GM18519 (cell line): ENCODE measurements around the gene KIAA1755.

Experiments
- ATAC-seq: cut with Tn5 transposase; IDR thresholded peaks from one replicate; pipeline ENCODE4 v1.9.1; 2021; ENCODE audit warnings: mild to moderate bottlenecking, moderate library complexity; ENCODE audit not compliant: unreplicated experiment, low FRiP score

Gene KIAA1755

DNA sequence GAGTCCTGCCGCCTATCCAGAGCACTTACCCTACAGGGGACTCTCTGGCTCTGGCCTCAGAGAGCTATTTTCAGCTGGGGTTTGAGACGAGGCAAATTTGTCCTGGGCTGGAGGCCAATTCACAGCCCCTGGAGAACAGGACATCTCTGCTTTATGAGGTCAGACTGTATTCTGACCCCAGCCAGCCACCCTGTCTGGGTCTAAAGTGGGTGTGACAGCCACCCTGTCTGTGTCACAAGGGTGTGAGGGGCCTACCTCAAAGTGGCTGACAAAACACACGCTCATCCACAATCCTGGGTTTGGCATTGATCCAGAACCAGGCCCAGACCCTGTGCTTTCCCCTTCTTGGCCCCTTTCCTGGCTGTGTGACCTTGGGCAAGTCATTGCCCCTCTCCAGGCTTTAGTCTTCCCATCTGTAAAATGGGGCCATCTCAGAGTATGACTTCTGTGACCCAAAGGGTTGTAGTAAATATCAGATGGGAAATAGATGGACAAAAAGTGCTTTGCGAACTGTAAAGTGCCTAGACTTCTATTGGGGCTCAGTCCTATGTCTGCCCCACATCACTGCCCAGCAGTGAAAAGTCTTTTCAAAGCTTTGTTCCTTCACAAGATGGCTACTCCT, 51.4 kb downstream of the KIAA1755 start:
- no peak for ATAC-seq

GRCh38 chr20:38208523-38208922, 52.0 kb downstream of the KIAA1755 start:
- ATAC-seq: no peak

DNA sequence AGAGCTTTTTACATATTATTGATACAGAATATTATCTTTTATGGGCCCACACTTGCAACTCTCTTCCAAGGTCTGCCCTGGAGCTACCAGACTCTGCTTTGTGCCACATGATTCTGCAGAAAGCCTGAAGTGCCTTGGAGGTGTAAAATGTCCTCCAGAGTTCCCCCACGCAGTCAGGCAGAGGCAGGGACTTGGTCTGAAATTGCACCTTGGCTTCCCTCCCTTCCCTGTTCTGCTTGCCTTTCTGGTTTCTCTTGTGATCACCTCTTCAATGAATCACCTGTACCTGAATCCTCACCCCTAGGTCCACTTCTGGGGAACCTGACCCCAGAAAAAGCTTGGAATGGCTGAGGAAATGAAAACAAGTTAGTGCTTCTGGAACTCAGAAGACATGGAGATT, 52.4 kb downstream of the KIAA1755 start:
- no peak for ATAC-seq

GRCh38 chr20:38207621-38208020, 52.9 kb downstream of the KIAA1755 start:
- no peak for ATAC-seq

DNA sequence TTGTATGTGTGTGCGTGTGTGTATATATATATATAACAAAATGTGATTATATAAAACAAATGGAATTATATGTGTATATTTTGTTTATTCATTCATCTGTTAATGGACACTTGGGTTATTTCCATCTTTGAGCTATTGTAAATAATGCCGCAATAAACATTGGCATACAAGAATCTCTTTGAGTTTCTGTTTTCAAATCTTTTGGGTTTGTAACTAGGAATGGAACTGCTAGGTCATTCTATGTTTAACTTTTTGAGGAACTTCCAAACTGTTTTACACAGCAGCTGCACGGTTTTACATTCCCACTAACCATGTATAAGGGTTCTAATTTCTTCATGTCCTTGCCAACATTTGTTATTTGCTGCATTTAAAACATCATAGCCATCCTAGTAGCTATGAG, 55.5 kb downstream of the KIAA1755 start:
- no peak for ATAC-seq

- ATAC-seq: no peak
These were observed 56.6 kb downstream of the KIAA1755 start for GRCh38 chr20:38203981-38204357.

DNA sequence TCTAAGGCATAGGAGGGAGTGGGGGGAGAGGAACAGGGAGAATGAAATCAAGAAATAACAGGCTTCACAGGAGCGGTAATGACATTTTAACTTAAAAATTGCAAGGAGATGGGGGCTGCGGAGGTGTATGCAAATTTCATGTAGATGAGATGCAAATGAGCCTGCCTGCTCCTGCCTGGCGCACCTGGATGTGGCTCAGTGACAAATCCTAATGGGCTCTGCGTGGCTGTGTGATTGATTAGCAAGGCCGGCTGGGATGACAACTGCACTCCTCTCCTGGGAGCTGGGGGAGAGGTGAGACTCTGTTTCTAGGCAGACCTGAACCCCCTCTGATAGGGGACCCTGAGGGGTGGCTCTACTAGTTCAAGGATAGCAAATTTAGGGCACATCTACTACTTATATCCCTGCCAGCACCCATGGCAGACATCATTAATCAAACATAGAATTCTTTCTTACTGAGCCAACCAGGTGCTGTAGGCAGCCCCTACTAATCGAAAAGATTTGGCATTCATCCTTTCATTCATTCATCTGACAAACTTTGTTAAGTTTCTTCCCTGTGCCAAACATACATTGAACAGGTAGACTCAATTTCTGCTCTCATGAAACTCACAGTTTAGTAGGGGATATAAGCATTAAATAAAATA, 57.1 kb downstream of the KIAA1755 start:
- ATAC-seq: no peak

DNA sequence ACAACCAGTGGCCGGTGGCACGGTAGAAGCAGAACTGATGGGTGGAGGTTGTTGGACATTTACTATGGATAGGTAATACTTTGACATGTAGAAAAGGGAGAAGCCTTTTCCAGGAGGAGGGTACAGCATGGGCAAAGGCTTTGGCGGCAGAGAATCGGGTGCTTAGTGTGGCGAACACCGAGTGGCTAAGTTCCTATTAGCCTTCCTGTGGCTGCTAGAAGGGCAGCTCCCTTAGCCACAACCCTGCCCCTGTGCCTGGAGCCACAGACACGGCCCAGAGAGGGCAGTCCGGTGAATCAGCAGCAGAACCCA, 57.6 kb downstream of the KIAA1755 start:
- no peak for ATAC-seq

DNA sequence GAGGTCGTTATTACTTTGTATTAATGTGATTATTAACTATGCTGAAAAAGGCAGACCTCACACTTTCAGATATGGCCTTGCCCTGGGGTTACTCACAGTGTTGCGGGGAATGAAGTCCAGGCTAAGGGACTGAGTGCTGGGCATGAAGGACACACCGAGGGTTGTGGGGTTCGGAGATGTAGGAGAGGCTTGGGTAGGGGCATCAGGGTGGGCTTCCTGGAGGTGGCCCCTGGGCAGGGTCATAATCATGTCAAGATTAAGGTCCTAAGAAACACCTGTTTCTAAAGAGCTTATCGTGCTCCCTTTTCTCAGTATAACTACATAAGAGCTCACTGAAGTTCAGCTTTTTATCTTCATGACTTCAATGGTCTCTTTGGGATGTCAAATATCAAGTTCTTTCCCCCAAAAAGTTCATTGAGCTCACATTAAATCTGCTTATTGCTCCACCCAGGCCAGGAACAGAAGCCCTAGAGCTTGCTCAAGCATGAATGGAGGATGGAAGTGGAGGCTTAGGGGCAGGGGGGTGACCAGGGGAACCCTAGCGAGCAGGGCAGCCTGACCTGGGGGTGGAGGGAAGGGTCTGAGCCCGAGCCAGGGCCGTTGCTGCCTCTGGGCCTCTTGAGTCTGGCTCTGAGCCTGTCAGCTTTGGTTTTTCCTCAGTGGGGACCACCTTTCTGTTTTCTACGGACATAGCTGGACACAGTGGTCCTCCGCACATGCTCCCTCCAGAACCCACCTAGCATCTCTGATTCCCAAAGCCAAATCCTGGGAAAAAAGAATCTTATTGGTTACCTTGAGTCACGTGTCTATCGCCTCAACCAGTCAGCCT, 58.2 kb downstream of the KIAA1755 start:
- ATAC-seq: no peak

DNA sequence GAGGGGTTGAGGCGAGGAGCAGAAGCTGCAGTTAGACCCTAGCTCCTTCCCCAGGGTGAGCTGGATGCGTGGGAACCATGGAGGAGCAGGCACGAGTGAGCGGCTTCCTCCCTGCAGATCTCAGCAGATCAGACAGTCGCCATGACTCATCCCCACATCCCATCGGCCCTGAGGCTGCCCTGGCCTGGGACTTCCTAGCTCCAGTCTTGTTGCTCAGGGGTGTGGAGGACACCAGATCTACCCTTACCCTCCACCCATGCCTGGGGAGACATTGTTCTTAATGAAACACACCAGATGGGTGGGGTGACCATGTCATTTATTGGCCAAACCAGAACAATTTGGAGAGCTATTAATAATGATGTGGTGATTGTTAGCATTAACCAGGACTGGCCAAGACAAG, 59.2 kb downstream of the KIAA1755 start:
- ATAC-seq: no peak

GRCh38 chr20:38200646-38201045, 59.9 kb downstream of the KIAA1755 start:
- ATAC-seq: no peak

- no peak for ATAC-seq
These were observed 60.8 kb downstream of the KIAA1755 start for GRCh38 chr20:38199501-38200390.

- ATAC-seq: no peak
These were observed 62.2 kb downstream of the KIAA1755 start for GRCh38 chr20:38198238-38198861.

- ATAC-seq: no peak
These were observed 62.9 kb downstream of the KIAA1755 start for GRCh38 chr20:38197619-38198018.

- no peak for ATAC-seq
These were observed 63.3 kb downstream of the KIAA1755 start for GRCh38 chr20:38197217-38197616.

DNA sequence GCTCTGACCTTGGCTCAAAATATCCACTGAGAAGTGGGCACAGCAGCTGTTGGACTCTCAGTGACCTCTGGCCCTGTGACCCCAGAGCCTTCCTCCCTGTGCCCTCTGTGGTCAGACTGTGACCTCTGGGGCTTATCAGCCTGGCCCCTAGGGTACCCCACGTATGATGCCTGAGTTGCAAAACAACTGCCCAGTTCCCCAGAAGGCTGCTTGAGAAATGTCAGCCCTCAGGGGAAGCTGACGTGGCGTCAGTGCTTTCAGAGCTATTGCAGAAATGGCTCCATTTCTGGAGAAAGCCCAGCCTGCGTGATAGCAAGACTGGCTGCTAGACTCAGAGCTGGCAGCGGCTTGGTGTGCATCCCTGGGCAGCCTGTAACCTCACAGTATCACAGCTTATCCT, 63.9 kb downstream of the KIAA1755 start:
- no peak for ATAC-seq

- ATAC-seq: no peak
These were observed 64.5 kb downstream of the KIAA1755 start for GRCh38 chr20:38196076-38196475.

DNA sequence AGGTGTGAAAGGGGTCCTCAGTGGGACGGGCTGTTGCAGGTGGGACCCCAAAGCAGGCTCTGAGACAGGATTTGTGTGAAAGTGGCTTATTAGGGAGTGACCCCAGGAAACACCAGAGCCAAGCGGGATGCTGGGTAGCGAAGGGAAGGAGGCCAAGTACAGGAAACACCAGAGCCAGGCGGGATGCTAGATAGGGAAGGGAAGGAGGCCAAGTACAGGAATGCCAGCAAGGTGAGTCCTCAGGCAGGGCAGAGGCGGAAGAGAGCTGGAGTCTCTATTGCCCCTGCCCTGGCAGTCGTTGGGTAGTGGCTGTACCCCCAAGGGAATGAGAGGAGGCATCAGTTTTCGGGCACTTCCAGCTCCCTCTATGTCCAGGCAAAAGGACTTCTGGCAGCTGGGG, 65.0 kb downstream of the KIAA1755 start:
- no peak for ATAC-seq

DNA sequence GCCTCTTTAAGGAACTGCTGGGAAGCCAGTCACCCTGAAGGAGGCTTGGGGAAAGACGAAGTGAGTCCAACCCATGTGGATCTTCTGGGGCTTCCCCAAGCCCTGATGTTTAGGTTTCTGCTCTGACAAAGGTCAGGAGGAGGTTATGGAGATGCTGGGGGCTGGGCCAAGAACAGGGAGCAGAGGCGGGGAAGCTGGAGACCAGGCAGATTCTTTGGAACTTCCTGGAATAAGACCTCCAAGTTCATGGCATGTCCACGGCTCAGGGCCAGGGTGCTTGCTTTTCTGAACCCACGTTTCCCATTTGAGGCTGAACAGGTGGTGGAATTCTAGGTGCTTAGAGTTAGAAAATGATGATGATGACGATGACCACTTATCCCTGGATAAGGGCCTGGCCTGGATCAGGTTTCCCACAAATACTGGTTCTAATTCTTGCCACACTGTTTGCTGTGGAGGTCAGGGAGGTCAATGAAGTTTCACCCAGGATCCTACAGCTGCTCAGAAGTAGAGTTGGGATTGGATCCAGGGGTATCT, 65.5 kb downstream of the KIAA1755 start:
- no peak for ATAC-seq

- no peak for ATAC-seq
These were observed 66.9 kb downstream of the KIAA1755 start for GRCh38 chr20:38193586-38194105.
